Kasumi-1 (cell line): ENCODE data around the gene RGS7.

ENCODE experiments used
- DNase-seq, 2 experiments: peaks; one replicate each; lab custom pipeline; 2025; lab: John Stamatoyannopoulos, UW

Gene RGS7

GRCh38 chr1:241356519-241357365 is at the start of gene RGS7:
Gene RGS7, minus strand, starts transcription at chr1:241357205.
- no peak for DNase-seq

- no peak for DNase-seq
These were observed 49.4 kb upstream of the RGS7 start for GRCh38 chr1:241406421-241406820.

GRCh38 chr1:241401156-241401555 is 44.2 kb upstream of the RGS7 start:
- DNase-seq = no peak

GRCh38 chr1:241396747-241397681 is 40.0 kb upstream of the RGS7 start:
- no peak for DNase-seq

- DNase-seq = no peak
These were observed 35.1 kb upstream of the RGS7 start for GRCh38 chr1:241391926-241392710.

GRCh38 chr1:241390526-241390925 is 33.5 kb upstream of the RGS7 start:
- DNase-seq = no peak

GRCh38 chr1:241389400-241389799 is 32.4 kb upstream of the RGS7 start:
- no peak for DNase-seq

- no peak for DNase-seq
These were observed 30.2 kb upstream of the RGS7 start for GRCh38 chr1:241387216-241387615.

GRCh38 chr1:241376701-241377100 is 19.7 kb upstream of the RGS7 start:
- DNase-seq = no peak

- DNase-seq = no peak
These were observed 18.9 kb upstream of the RGS7 start for GRCh38 chr1:241375886-241376285.

- DNase-seq = no peak
These were observed 9.2 kb upstream of the RGS7 start for GRCh38 chr1:241366196-241366595.

GRCh38 chr1:241362350-241362749 is 5.3 kb upstream of the RGS7 start:
- DNase-seq = no peak

GRCh38 chr1:241357366-241358340 is 648 bp upstream of the RGS7 start:
- no peak for DNase-seq

- no peak for DNase-seq
These were observed 852 bp downstream of the RGS7 start for GRCh38 chr1:241356187-241356518.

GRCh38 chr1:241355311-241356010 is 1.5 kb downstream of the RGS7 start:
- DNase-seq = no peak

- no peak for DNase-seq
These were observed 4.6 kb downstream of the RGS7 start for GRCh38 chr1:241352401-241352800.

GRCh38 chr1:241351841-241352240 is 5.2 kb downstream of the RGS7 start:
- no peak for DNase-seq

- no peak for DNase-seq
These were observed 13.0 kb downstream of the RGS7 start for GRCh38 chr1:241343956-241344355.

- DNase-seq = peak; percentile 16 to 18
These were observed 20.7 kb downstream of the RGS7 start for GRCh38 chr1:241336335-241336734.

- no peak for DNase-seq
These were observed 24.0 kb downstream of the RGS7 start for GRCh38 chr1:241332987-241333386.
